Mesendoderm (in vitro differentiated cells): ENCODE measurements around the gene FOXC2.

Experiments used
- DNase-seq: peaks from one replicate; pipeline ENCODE4 v3.0.0; 2013
- H2AK5ac ChIP-seq: 2 replicates; pipeline ENCODE4 v1.6.1; 2013; ENCODE audit warnings: low read length, inconsistent platforms
- H2BK120ac ChIP-seq: 2 replicates; pipeline ENCODE4 v1.6.1; 2013; ENCODE audit warnings: low read depth, mild to moderate bottlenecking, low read length, moderate library complexity, mixed read lengths
- H2BK15ac ChIP-seq: replicated peaks from 2 replicates; pipeline ENCODE4 v1.6.1; 2013; ENCODE audit warnings: low read depth, mild to moderate bottlenecking, moderate library complexity
- H2BK5ac ChIP-seq: 2 replicates; pipeline ENCODE4 v1.6.1; 2013; ENCODE audit warnings: low read length, inconsistent platforms
- H3K18ac ChIP-seq: 2 replicates; pipeline ENCODE4 v1.6.1; 2013; ENCODE audit warnings: mild to moderate bottlenecking, low read length, mixed read lengths
- H3K23ac ChIP-seq: one replicate; pipeline ENCODE4 v1.6.1; 2013; ENCODE audit warnings: low read length
- H3K27ac ChIP-seq: 2 replicates; pipeline ENCODE4 v1.5.1; 2013; ENCODE audit warnings: low read depth, mild to moderate bottlenecking, inconsistent platforms, low read length, moderate library complexity
- H3K27me3 ChIP-seq: 2 replicates; pipeline ENCODE4 v1.6.1; 2013; ENCODE audit warnings: low read length, control low read depth, mild to moderate bottlenecking, inconsistent platforms; ENCODE audit not compliant: insufficient read depth, poor library complexity
- H3K36me3 ChIP-seq: 2 replicates; pipeline ENCODE4 v1.6.1; 2013; ENCODE audit warnings: low read length, inconsistent platforms; ENCODE audit not compliant: control insufficient read depth, insufficient read depth
- H3K4ac ChIP-seq: one replicate; pipeline ENCODE4 v1.6.1; 2013; ENCODE audit warnings: low read depth, mild to moderate bottlenecking, low read length, moderate library complexity
- H3K4me1 ChIP-seq: 2 replicates; pipeline ENCODE4 v1.6.1; 2013; ENCODE audit warnings: low read depth, low read length, inconsistent platforms; ENCODE audit not compliant: control insufficient read depth
- H3K4me2 ChIP-seq: 2 replicates; pipeline ENCODE4 v1.6.1; 2013; ENCODE audit warnings: low read length
- H3K4me3 ChIP-seq: 2 replicates; pipeline ENCODE4 v1.5.1; 2013; ENCODE audit warnings: mild to moderate bottlenecking, low read length
- H3K56ac ChIP-seq: one replicate; pipeline ENCODE4 v1.6.1; 2013; ENCODE audit warnings: low read length
- H3K79me1 ChIP-seq: 2 replicates; pipeline ENCODE4 v1.6.1; 2013; ENCODE audit warnings: low read length, inconsistent platforms
- H3K79me2 ChIP-seq: 2 replicates; pipeline ENCODE4 v1.6.1; 2013; ENCODE audit warnings: mild to moderate bottlenecking, low read length; ENCODE audit not compliant: control insufficient read depth, insufficient read depth
- H3K9ac ChIP-seq: 2 replicates; pipeline ENCODE4 v1.6.1; 2013; ENCODE audit warnings: low read length, inconsistent platforms
- H4K5ac ChIP-seq: one replicate; pipeline ENCODE4 v1.6.1; 2013; ENCODE audit warnings: low read length
- H4K8ac ChIP-seq: one replicate; pipeline ENCODE4 v1.6.1; 2013; ENCODE audit warnings: low read depth, mild to moderate bottlenecking, control low read depth, low read length, moderate library complexity
- WGBS: extraction: QIAGEN DNeasy Blood & Tissue Kit; methylation state at CpG from one replicate; pipeline ENCODE4 v1.1.7; 2013; ENCODE audit warnings: low lambda C conversion rate, missing lambda C conversion rate; ENCODE audit not compliant: insufficient coverage; ENCODE audit errors: extremely low coverage; 5-methylcytosine and 5-hydroxymethylcytosine counted together

Gene FOXC2

GRCh38 chr16:86547286-86547685 lies 19.3 kb upstream of the FOXC2 start:
- Histone ChIP-seq H3K79me2 (no peaks in the 10 kb centered on the region), H2BK15ac (no peak overlapping the region), H3K79me1 (no peaks in the 10 kb centered on the region), H3K18ac (no peak overlapping the region), H4K5ac (no peak overlapping the region), H3K27me3 (no peaks in the 10 kb centered on the region), H3K4me2 (no peak overlapping the region), H2BK120ac (no peak overlapping the region), H3K9ac (no peak overlapping the region), H3K4me3 (no peak overlapping the region), H3K23ac (no peak overlapping the region), H3K4ac (no peak overlapping the region), H2BK5ac (no peak overlapping the region), H3K27ac (no peak overlapping the region), H3K56ac (no peak overlapping the region), H3K4me1 (no peaks in the 10 kb centered on the region), H2AK5ac (no peak overlapping the region), H4K8ac (no peak overlapping the region), H3K36me3 (no peaks in the 10 kb centered on the region)
- no peak for DNase-seq
- no CpG with 5 or more reads among the region's 11 CpGs for WGBS

GRCh38 chr16:86549076-86549892 lies 17.3 kb upstream of the FOXC2 start:
- Histone ChIP-seq H3K9ac (no peak overlapping the region), H3K23ac (no peak overlapping the region), H3K18ac (no peak overlapping the region), H2BK15ac (no peak overlapping the region), H4K8ac (no peak overlapping the region), H3K27ac (no peak overlapping the region), H3K27me3 (no peaks in the 10 kb centered on the region), H3K79me1 (peaks cover under 1% of the 10 kb centered on the region), H3K36me3 (no peaks in the 10 kb centered on the region), H3K4me2 (no peak overlapping the region), H3K56ac (no peak overlapping the region), H3K4ac (no peak overlapping the region), H3K79me2 (no peaks in the 10 kb centered on the region), H2AK5ac (no peak overlapping the region), H4K5ac (no peak overlapping the region), H2BK5ac (no peak overlapping the region), H2BK120ac (no peak overlapping the region), H3K4me3 (no peak overlapping the region), H3K4me1 (no peaks in the 10 kb centered on the region)
- no peak for DNase-seq
- WGBS, result no CpG with 5 or more reads among the region's 8 CpGs

GRCh38 chr16:86549893-86550190 lies 16.8 kb upstream of the FOXC2 start:
- no peaks in the 10 kb centered on the region for H3K27me3 ChIP-seq
- no peak overlapping the region for H3K23ac ChIP-seq
- no peak overlapping the region for H3K27ac ChIP-seq
- H3K9ac ChIP-seq, result no peak overlapping the region
- no peaks in the 10 kb centered on the region for H3K4me1 ChIP-seq
- no CpG with 5 or more reads among the region's 7 CpGs for WGBS
- no peak overlapping the region for H2BK15ac ChIP-seq
- peaks cover 2% of the 10 kb centered on the region for H3K79me1 ChIP-seq
- H2BK5ac ChIP-seq, result no peak overlapping the region
- H3K79me2 ChIP-seq, result no peaks in the 10 kb centered on the region
- no peak overlapping the region for H3K4ac ChIP-seq
- H3K4me2 ChIP-seq, result no peak overlapping the region
- no peak for DNase-seq
- H2BK120ac ChIP-seq, result no peak overlapping the region
- H2AK5ac ChIP-seq, result no peak overlapping the region
- H4K5ac ChIP-seq, result no peak overlapping the region
- H3K36me3 ChIP-seq, result no peaks in the 10 kb centered on the region
- no peak overlapping the region for H4K8ac ChIP-seq
- no peak overlapping the region for H3K56ac ChIP-seq
- H3K4me3 ChIP-seq, result no peak overlapping the region
- H3K18ac ChIP-seq, result no peak overlapping the region

GRCh38 chr16:86550281-86550680 lies 16.3 kb upstream of the FOXC2 start:
- no peak overlapping the region for H3K27ac ChIP-seq
- no peaks in the 10 kb centered on the region for H3K4me1 ChIP-seq
- no peak overlapping the region for H4K8ac ChIP-seq
- H2AK5ac ChIP-seq, result no peak overlapping the region
- no peaks in the 10 kb centered on the region for H3K27me3 ChIP-seq
- no peak overlapping the region for H4K5ac ChIP-seq
- no peaks in the 10 kb centered on the region for H3K36me3 ChIP-seq
- H3K18ac ChIP-seq, result no peak overlapping the region
- no peak overlapping the region for H2BK120ac ChIP-seq
- H3K79me1 ChIP-seq, result peaks cover 2% of the 10 kb centered on the region
- no CpG with 5 or more reads among the region's 5 CpGs for WGBS
- H3K9ac ChIP-seq, result no peak overlapping the region
- H2BK5ac ChIP-seq, result no peak overlapping the region
- no peak overlapping the region for H3K4me2 ChIP-seq
- no peak overlapping the region for H3K4me3 ChIP-seq
- DNase-seq, result no peak
- H3K79me2 ChIP-seq, result no peaks in the 10 kb centered on the region
- no peak overlapping the region for H3K4ac ChIP-seq
- H2BK15ac ChIP-seq, result no peak overlapping the region
- no peak overlapping the region for H3K23ac ChIP-seq
- H3K56ac ChIP-seq, result no peak overlapping the region

GRCh38 chr16:86553356-86553755 lies 13.3 kb upstream of the FOXC2 start:
- no peak overlapping the region for H3K9ac ChIP-seq
- no peak overlapping the region for H2BK5ac ChIP-seq
- H3K27me3 ChIP-seq, result no peaks in the 10 kb centered on the region
- no peak overlapping the region for H3K27ac ChIP-seq
- H2BK120ac ChIP-seq, result no peak overlapping the region
- DNase-seq, result no peak
- H4K8ac ChIP-seq, result no peak overlapping the region
- no peak overlapping the region for H2AK5ac ChIP-seq
- no peak overlapping the region for H3K18ac ChIP-seq
- no CpG with 5 or more reads among the region's 22 CpGs for WGBS
- no peak overlapping the region for H3K4me3 ChIP-seq
- no peak overlapping the region for H3K4me2 ChIP-seq
- H3K36me3 ChIP-seq, result no peaks in the 10 kb centered on the region
- H3K56ac ChIP-seq, result no peak overlapping the region
- peaks cover 2% of the 10 kb centered on the region for H3K79me1 ChIP-seq
- no peaks in the 10 kb centered on the region for H3K4me1 ChIP-seq
- H3K79me2 ChIP-seq, result no peaks in the 10 kb centered on the region
- no peak overlapping the region for H4K5ac ChIP-seq
- H3K4ac ChIP-seq, result no peak overlapping the region
- no peak overlapping the region for H2BK15ac ChIP-seq
- H3K23ac ChIP-seq, result no peak overlapping the region

GRCh38 chr16:86554599-86554916 lies 12.1 kb upstream of the FOXC2 start:
- peak overlapping the region; percentile 95 for H4K8ac ChIP-seq
- H3K79me2 ChIP-seq, result no peaks in the 10 kb centered on the region
- H3K79me1 ChIP-seq, result peaks cover 2% of the 10 kb centered on the region
- no CpG with 5 or more reads among the region's 10 CpGs for WGBS
- H3K4ac ChIP-seq, result peak overlapping the region; percentile 61
- no peaks in the 10 kb centered on the region for H3K27me3 ChIP-seq
- H2AK5ac ChIP-seq, result no peak overlapping the region
- no peaks in the 10 kb centered on the region for H3K4me1 ChIP-seq
- H3K56ac ChIP-seq, result peak overlapping the region; percentile 85
- H4K5ac ChIP-seq, result no peak overlapping the region
- peak overlapping the region; percentile 6 for H3K27ac ChIP-seq
- H3K18ac ChIP-seq, result peak overlapping the region; percentile 45
- peak overlapping the region; percentile 58 for H3K4me3 ChIP-seq
- no peaks in the 10 kb centered on the region for H3K36me3 ChIP-seq
- H2BK120ac ChIP-seq, result no peak overlapping the region
- peak overlapping the region; percentile 93 for H3K4me2 ChIP-seq
- peak; percentile 34 for DNase-seq
- H3K9ac ChIP-seq, result peak overlapping the region; percentile 73
- no peak overlapping the region for H3K23ac ChIP-seq
- H2BK15ac ChIP-seq, result no peak overlapping the region
- H2BK5ac ChIP-seq, result no peak overlapping the region
